Small intestine (tissue), 7 donors: ENCODE data around the gene EGFL6. TPM values are rescaled to one million over a fixed set of nuclear protein-coding genes. Genes with fewer than 3 reads are reported as not detected.

Source experiments
- DNase-seq, 2 donors: peaks; one replicate each; pipeline versions ENCODE4 v3.0.0 to v3.0.0-alpha.2; 2013
- FAIRE-seq: peaks from 2 replicates; lab custom pipeline; 2012; peaks lifted over from hg19 to GRCh38; lab: Jason Lieb, UNC
- H3K27ac ChIP-seq, 3 donors: one replicate each; pipeline ENCODE4 v1.5.1; 2013; ENCODE audit warnings: low read length in 2 of 3, mild to moderate bottlenecking in 2 of 3, control low read depth in 1 of 3, inconsistent platforms in 1 of 3, low read depth in 1 of 3, moderate library complexity in 1 of 3
- H3K27me3 ChIP-seq, 3 donors: one replicate each; pipeline ENCODE4 v1.6.1; 2013; ENCODE audit warnings: low read length in 3 of 3, inconsistent platforms in 1 of 3; ENCODE audit not compliant: control insufficient read depth in 3 of 3, insufficient read depth in 3 of 3
- H3K36me3 ChIP-seq, 3 donors: one replicate each; pipeline ENCODE4 v1.6.1; 2013; ENCODE audit warnings: low read length in 3 of 3, inconsistent platforms in 1 of 3, low read depth in 1 of 3, mild to moderate bottlenecking in 1 of 3, moderate library complexity in 1 of 3; ENCODE audit not compliant: control insufficient read depth in 3 of 3, insufficient read depth in 2 of 3
- H3K4me1 ChIP-seq, 3 donors: one replicate each; pipeline ENCODE4 v1.6.1; 2013; ENCODE audit warnings: low read length in 2 of 3, inconsistent platforms in 1 of 3, low read depth in 1 of 3, mild to moderate bottlenecking in 1 of 3, moderate library complexity in 1 of 3; ENCODE audit not compliant: control insufficient read depth in 3 of 3, insufficient read depth in 2 of 3
- H3K4me3 ChIP-seq, 3 donors: one replicate each; pipeline ENCODE4 v1.5.1; 2013; ENCODE audit warnings: low read length in 3 of 3, control low read depth in 1 of 3, inconsistent platforms in 1 of 3, low read depth in 1 of 3, mild to moderate bottlenecking in 1 of 3, moderate library complexity in 1 of 3
- H3K9me3 ChIP-seq, 2 donors: one replicate each; pipeline ENCODE4 v1.6.1; 2013; ENCODE audit warnings: low read depth in 1 of 2, low read length in 1 of 2; ENCODE audit not compliant: control insufficient read depth in 2 of 2, insufficient read depth in 1 of 2
- WGBS, 3 donors: extraction: QIAGEN DNeasy Blood & Tissue Kit; methylation state at CpG; one replicate each; pipeline ENCODE4 v1.1.7; 2013; 5-methylcytosine and 5-hydroxymethylcytosine counted together
- polyA plus RNA-seq, 4 donors: library from polyadenylated mRNA; stranded (reverse) in 3 of 4; unstranded in 1 of 4; fragments of 200-250 nt in 3 of 4; fragments of 120-200 nt in 1 of 4; gene quantifications; one replicate each; pipeline versions ENCODE4 v1.2.1 to v1.2.3, GENCODE V29; 2013
- donor health status: healthy with polysubstance abuse.
- donor health status: control.
- donor health status: control.
- donor health status: Bipolar disorder and iron deficiency.
- donor health status: healthy.

Gene EGFL6
- polyA plus RNA-seq, 4 donors = 0.69 to 0.72 TPM; not detected in 2

DNA sequence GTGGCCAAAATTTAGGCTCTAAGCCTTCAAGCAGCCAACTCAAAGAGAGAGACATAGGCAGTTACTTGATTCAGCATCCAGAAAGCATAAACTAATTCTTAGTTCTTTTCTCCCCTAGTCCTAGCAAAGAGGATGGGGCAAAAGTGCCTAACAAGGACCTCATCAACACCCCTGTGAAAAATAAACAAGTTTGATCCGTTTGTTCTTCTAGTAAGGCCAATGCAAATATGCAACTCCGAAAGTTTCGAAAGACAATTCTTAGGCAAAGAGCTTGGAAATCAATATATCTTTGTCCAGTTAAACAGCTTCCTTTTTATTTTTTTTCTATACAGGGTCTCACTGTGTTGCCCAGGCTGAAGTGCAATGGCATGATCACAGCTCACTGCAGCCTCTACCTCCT, 31.0 kb upstream of the EGFL6 start:
- Histone ChIP-seq H3K27me3 (no peaks in the 10 kb centered on the region), H3K9me3 (no peaks in the 10 kb centered on the region), H3K4me1 (no peaks in the 10 kb centered on the region), H3K4me3 (no peak overlapping the region), H3K27ac (no peak overlapping the region), H3K36me3 (no peaks in the 10 kb centered on the region)
- no peak for DNase-seq
- no peak for FAIRE-seq
- WGBS, 3 donors = 84 to 88% (median 87%) methylated on average over 3 of the region's 3 CpGs

- Histone ChIP-seq H3K4me3 (no peak overlapping the region), H3K9me3 (no peaks in the 10 kb centered on the region), H3K27me3 (peaks cover 0 to 3% (median 0%) of the 10 kb centered on the region in 3 donors), H3K36me3 (no peaks in the 10 kb centered on the region), H3K27ac (no peak overlapping the region), H3K4me1 (no peaks in the 10 kb centered on the region)
- no peak for FAIRE-seq
- WGBS, 3 donors = 71 to 79% (median 74%) methylated on average over 2 of the region's 2 CpGs
- DNase-seq = no peak
These were observed 28.8 kb upstream of the EGFL6 start for GRCh38 chrX:13540602-13541001.

DNA sequence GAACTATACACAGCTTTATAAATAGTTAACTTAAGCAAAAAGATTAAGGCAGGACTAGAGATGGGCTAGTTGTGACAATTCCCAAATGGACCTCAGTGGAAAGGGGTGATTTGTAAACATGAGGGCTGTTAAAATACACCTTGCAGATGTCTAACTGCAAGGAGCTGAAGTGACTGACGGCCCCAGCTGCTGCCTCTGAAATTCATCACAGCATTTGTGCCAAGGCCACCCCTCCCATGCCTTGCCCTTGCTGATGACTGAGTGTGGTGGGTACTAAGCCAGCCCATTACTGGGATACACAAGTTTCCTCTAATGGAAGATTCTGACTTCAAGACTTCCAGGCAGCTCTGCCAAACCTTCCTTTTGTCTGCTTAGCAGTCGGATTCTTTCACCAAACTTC, 23.7 kb upstream of the EGFL6 start:
- 58 to 78% (median 67%) methylated on average over 2 of the region's 2 CpGs for WGBS, 3 donors
- H3K4me1 ChIP-seq = no peaks in the 10 kb centered on the region
- H3K36me3 ChIP-seq = no peaks in the 10 kb centered on the region
- no peak for DNase-seq
- FAIRE-seq = no peak
- no peak overlapping the region for H3K4me3 ChIP-seq
- H3K9me3 ChIP-seq = no peaks in the 10 kb centered on the region
- H3K27me3 ChIP-seq = peaks cover 0 to 3% (median 0%) of the 10 kb centered on the region in 3 donors
- no peak overlapping the region for H3K27ac ChIP-seq

DNA sequence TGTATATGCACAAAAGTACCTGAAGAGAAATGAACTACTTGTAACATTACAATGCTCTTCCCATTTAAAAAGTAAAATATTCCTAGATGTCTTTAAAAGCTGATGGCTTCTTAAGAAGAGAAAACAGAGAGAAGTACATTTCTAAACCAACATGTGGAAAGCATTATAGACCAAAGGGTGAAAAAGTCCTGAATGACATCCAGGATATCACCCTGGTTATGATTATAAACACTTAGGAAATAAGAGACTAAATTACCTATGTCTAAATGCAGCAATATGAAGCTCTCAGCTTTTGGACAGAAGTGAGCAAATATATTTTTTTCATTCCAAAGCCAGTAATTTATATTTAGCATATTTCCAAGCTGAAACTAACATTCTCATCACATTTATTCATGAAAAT, 21.7 kb upstream of the EGFL6 start:
- H3K27me3 ChIP-seq = peaks cover 0 to 3% (median 0%) of the 10 kb centered on the region in 3 donors
- FAIRE-seq (no peak), DNase-seq (no peak)

GRCh38 chrX:13550346-13550745, 19.1 kb upstream of the EGFL6 start:
- Histone ChIP-seq H3K27me3 (no peaks in the 10 kb centered on the region), H3K27ac (no peak overlapping the region), H3K36me3 (no peaks in the 10 kb centered on the region), H3K4me3 (no peak overlapping the region), H3K4me1 (no peaks in the 10 kb centered on the region), H3K9me3 (no peaks in the 10 kb centered on the region)
- DNase-seq (no peak), FAIRE-seq (peak; percentile 26)

More for the DNA sequence above, 21.7 kb upstream of the EGFL6 start:
- Histone ChIP-seq H3K4me3 (no peak overlapping the region), H3K9me3 (no peaks in the 10 kb centered on the region), H3K27ac (no peak overlapping the region), H3K4me1 (no peaks in the 10 kb centered on the region), H3K36me3 (no peaks in the 10 kb centered on the region)

DNA sequence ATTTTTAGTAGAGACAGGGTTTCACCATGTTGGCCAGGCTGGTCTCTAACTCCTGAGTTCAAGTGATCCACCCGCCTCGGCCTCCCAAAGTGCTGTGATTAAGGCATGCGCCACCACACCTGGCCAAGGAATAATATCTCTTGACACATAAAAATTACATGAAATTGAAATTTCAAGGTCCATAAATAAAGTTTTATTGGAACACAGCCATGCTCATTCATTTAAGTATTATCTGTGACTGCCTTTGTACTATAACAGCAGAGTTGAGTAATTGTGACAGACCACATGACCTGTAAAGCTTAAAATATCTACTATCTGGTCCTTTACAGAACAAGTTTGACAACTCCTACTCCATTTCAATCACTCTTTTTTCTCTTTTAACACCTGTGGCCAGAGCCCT, 17.8 kb upstream of the EGFL6 start:
- Histone ChIP-seq H3K4me1 (no peaks in the 10 kb centered on the region), H3K36me3 (no peaks in the 10 kb centered on the region), H3K9me3 (no peaks in the 10 kb centered on the region), H3K4me3 (no peak overlapping the region), H3K27me3 (no peaks in the 10 kb centered on the region), H3K27ac (no peak overlapping the region)
- FAIRE-seq = no peak
- 95 to 100% (median 95%) methylated on average over 3 of the region's 3 CpGs for WGBS, 3 donors
- DNase-seq = no peak

GRCh38 chrX:13552892-13553291, 16.5 kb upstream of the EGFL6 start:
- Histone ChIP-seq H3K27ac (no peak overlapping the region), H3K36me3 (no peaks in the 10 kb centered on the region), H3K4me1 (no peaks in the 10 kb centered on the region), H3K9me3 (no peaks in the 10 kb centered on the region), H3K27me3 (no peaks in the 10 kb centered on the region), H3K4me3 (no peak overlapping the region)
- DNase-seq (no peak), FAIRE-seq (no peak)
- 68 to 83% (median 80%) methylated on average over 1 of the region's 1 CpG for WGBS, 3 donors

DNA sequence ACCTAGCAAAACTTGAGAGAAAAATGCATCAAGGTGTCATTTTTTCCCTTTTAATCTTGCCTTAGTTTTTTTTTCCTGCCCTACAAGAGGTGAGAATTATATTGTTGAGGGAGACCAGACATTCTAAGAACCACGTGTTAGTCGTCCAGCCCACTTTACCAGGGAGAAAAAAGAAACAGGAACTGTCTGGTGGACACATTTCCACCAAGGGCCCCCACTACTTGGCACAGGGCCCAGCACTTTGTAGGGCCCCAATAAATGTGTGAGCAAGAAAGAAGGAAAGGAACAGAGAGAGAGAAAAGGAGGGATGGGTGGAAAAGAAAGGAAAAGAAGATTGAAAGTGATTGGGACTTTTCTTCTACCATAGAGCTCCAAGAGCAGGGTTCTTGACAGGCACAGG, 3.9 kb upstream of the EGFL6 start:
- H3K36me3 ChIP-seq = no peaks in the 10 kb centered on the region
- no peak for DNase-seq
- WGBS, 3 donors = 31 to 41% (median 40%) methylated on average over 2 of the region's 2 CpGs
- no peaks in the 10 kb centered on the region for H3K9me3 ChIP-seq
- no peak overlapping the region for H3K4me3 ChIP-seq
- H3K27me3 ChIP-seq = peaks cover 5 to 33% (median 12%) of the 10 kb centered on the region in 3 donors
- no peak for FAIRE-seq
- H3K4me1 ChIP-seq = no peaks in the 10 kb centered on the region
- H3K27ac ChIP-seq = no peak overlapping the region

DNA sequence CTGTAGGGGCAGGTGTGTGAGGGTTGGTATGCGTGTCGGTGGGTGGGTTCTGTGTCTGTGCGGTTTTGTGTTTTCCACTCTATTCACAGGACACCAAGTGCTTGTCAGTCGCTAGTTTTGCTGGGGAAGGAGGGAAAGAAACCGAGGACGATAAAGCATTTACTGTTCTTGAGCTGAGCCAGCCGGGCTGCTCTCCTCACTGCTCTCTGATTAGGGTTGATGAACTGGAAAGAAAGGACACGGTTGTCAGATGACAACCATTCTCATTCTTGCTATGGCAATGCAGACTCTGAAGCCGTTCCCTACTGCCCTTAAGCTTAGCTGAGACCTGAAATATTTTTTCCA, 832 bp downstream of the EGFL6 start:
- DNase-seq (no peak), FAIRE-seq (no peak)
- no peaks in the 10 kb centered on the region for H3K9me3 ChIP-seq
- no peak overlapping the region for H3K27ac ChIP-seq
- H3K4me1 ChIP-seq = no peaks in the 10 kb centered on the region
- H3K36me3 ChIP-seq = no peaks in the 10 kb centered on the region
- H3K27me3 ChIP-seq = peaks cover 5 to 41% (median 12%) of the 10 kb centered on the region in 3 donors
- H3K4me3 ChIP-seq = peak overlapping the region in 1 of 3 donors; percentile 24
- WGBS, 3 donors = 14 to 27% (median 20%) methylated on average over 9 of the region's 9 CpGs
